HepG2 (cell line): ENCODE results near the gene FMNL1. TPM values are rescaled to one million over a fixed set of nuclear protein-coding genes. Genes with fewer than 3 reads are reported as not detected.

ENCODE experiments used
- ARID2 ChIP-seq: sonication (generic); formaldehyde crosslinking; IDR thresholded peaks from 2 replicates; pipeline ENCODE4 v1.8.1; 2022; ENCODE audit warnings: mild to moderate bottlenecking, missing genetic modification reagents, borderline replicate concordance
- CTCF ChIP-seq: sonication (generic); formaldehyde crosslinking; IDR thresholded peaks from 2 replicates; pipeline ENCODE4 v1.5.0; 2020; ENCODE audit warnings: mild to moderate bottlenecking, missing genetic modification reagents, moderate library complexity
- HNRNPK ChIP-seq: fragments of 200-400 bp; formaldehyde crosslinking; IDR thresholded peaks from 2 replicates; pipeline ENCODE4 v1.6.1; 2018; ENCODE audit warnings: low read length, low read depth, moderate library complexity, mild to moderate bottlenecking; ENCODE audit not compliant: poor library complexity, severe bottlenecking
- MATR3 ChIP-seq: sonication (generic); formaldehyde crosslinking; IDR thresholded peaks from 2 replicates; pipeline ENCODE4 v1.4.0; 2020; ENCODE audit warnings: missing genetic modification reagents
- NFATC3 ChIP-seq: sonication (generic); formaldehyde crosslinking; IDR thresholded peaks from 2 replicates; pipeline ENCODE4 v1.5.1; 2020; ENCODE audit warnings: mild to moderate bottlenecking, missing genetic modification reagents
- NFE2L1 ChIP-seq: sonication (generic); formaldehyde crosslinking; IDR thresholded peaks from 2 replicates; pipeline ENCODE4 v1.4.0; 2020; ENCODE audit warnings: missing genetic modification reagents, mild to moderate bottlenecking, borderline replicate concordance
- RFX1 ChIP-seq: fragments of 450-650 bp; IDR thresholded peaks from 2 replicates; pipeline ENCODE4 v1.6.1; 2017
- SP1 ChIP-seq, 2 experiments: fragments of 450-650 bp in 1 of 2; sonication (generic) in 1 of 2; formaldehyde crosslinking in 1 of 2; IDR thresholded peaks; 2 replicates each; pipeline versions ENCODE4 v1.4.0 to v1.6.1; 2016 to 2020; ENCODE audit warnings: missing genetic modification reagents in 1 of 2
- STAG1 ChIP-seq: sonication (generic); formaldehyde crosslinking; IDR thresholded peaks from 2 replicates; pipeline ENCODE4 v1.4.0; 2020; ENCODE audit warnings: missing genetic modification reagents
- TOE1 ChIP-seq: sonication (generic); formaldehyde crosslinking; IDR thresholded peaks from 2 replicates; pipeline ENCODE4 v1.4.0; 2020; ENCODE audit warnings: mild to moderate bottlenecking, missing genetic modification reagents
- ZHX2 ChIP-seq, 2 experiments: sonication (generic) in 1 of 2; formaldehyde crosslinking in 1 of 2; IDR thresholded peaks; 2 replicates each; pipeline versions ENCODE4 v1.6.1 to v1.9.0; 2014 to 2022; ENCODE audit warnings: antibody characterized with exemption in 1 of 2, borderline replicate concordance in 1 of 2, inconsistent platforms in 1 of 2, low read depth in 1 of 2, missing genetic modification reagents in 1 of 2
- ZKSCAN8 ChIP-seq: IDR thresholded peaks from 2 replicates; pipeline ENCODE4 v1.6.1; 2016; ENCODE audit warnings: borderline replicate concordance, missing genetic modification reagents, missing compliant biosample characterization
- ZNF263 ChIP-seq: sonication (generic); formaldehyde crosslinking; IDR thresholded peaks from 2 replicates; pipeline ENCODE4 v1.4.0; 2020; ENCODE audit warnings: missing genetic modification reagents
- ZNF329 ChIP-seq: sonication (generic); formaldehyde crosslinking; IDR thresholded peaks from 2 replicates; pipeline ENCODE4 v1.9.0; 2021; ENCODE audit warnings: low read depth, mild to moderate bottlenecking, missing genetic modification reagents
- ZNF691 ChIP-seq: sonication (generic); formaldehyde crosslinking; IDR thresholded peaks from 2 replicates; pipeline ENCODE4 v1.4.0; 2020; ENCODE audit warnings: missing genetic modification reagents, low read depth, mild to moderate bottlenecking, borderline replicate concordance
- polyA plus RNA-seq, 8 experiments: library from polyadenylated mRNA; depleted of rRNA in 3 of 8; stranded (reverse) in 7 of 8; unstranded in 1 of 8; fragments of >200 nt; fragmentation: Illumina TruSeq in 4 of 8; extraction: Trizol in 4 of 8; gene quantifications; 2 replicates each; pipeline versions ENCODE4 v1.2.1 to v1.2.3, GENCODE V29; 2011 to 2016; ENCODE audit warnings: low read depth in 4 of 8, missing spikeins in 1 of 8, mixed read lengths in 1 of 8; ENCODE audit not compliant: insufficient read depth in 1 of 8
- total RNA-seq, 5 experiments: library from RNA; depleted of rRNA; stranded (reverse); fragments of >200 nt; fragmentation: Illumina TruSeq; extraction: Trizol; gene quantifications; 2 replicates each; pipeline ENCODE4 v1.2.3, GENCODE V29; 2016; ENCODE audit warnings: low read depth in 1 of 5

Gene FMNL1
- total and polyA plus RNA-seq, 2 of the 13 experiments (the other 11 are each of a cell fraction or from before 2014, with no cell fraction given) = 0.53 to 0.70 TPM

GRCh38 chr17:45218895-45219661, 2.6 kb upstream of the FMNL1 start (continued):
- no peak for TF ChIP-seq MATR3
- no peak for TF ChIP-seq SP1 (IDR thresholded peaks at IDR 0.05)
- no peak for TF ChIP-seq SP1 (CRISPR knock-in tag; IDR thresholded peaks at IDR 0.05)
- TF ChIP-seq ZNF329 (CRISPR knock-in tag) = no peak
- peak; percentile 98 for TF ChIP-seq CTCF (CRISPR knock-in tag)
- no peak for TF ChIP-seq ZHX2 (IDR thresholded peaks at IDR 0.05; ENCODE audit: low read depth)
- TF ChIP-seq ZHX2 (CRISPR knock-in tag; IDR thresholded peaks at IDR 0.05; ENCODE audit: borderline replicate concordance) = no peak
- TF ChIP-seq NFATC3 (CRISPR knock-in tag) = no peak
- no peak for TF ChIP-seq TOE1 (CRISPR knock-in tag)
- peak; percentile 60; the same call in 1 of the 2 replicates for TF ChIP-seq ZNF691 (CRISPR knock-in tag)
- TF ChIP-seq ARID2 (CRISPR knock-in tag) = no peak
- TF ChIP-seq ZNF263 (CRISPR knock-in tag) = peak; percentile 74
- no peak for TF ChIP-seq NFE2L1 (CRISPR knock-in tag)
- no peak for TF ChIP-seq HNRNPK
- TF ChIP-seq RFX1 = no peak
- no peak for TF ChIP-seq ZKSCAN8 (CRISPR knock-in tag)
- peak; percentile 95 for TF ChIP-seq STAG1 (CRISPR knock-in tag)
- TF ChIP-seq, all 625 proteins: peak for 39
